PFSK-1 (cell line): ENCODE measurements around the gene RNF224.

Source experiments
- FOXP2 ChIP-seq: optimal IDR thresholded peaks from 2 replicates; pipeline ENCODE3; 2011; ENCODE audit warnings: borderline replicate concordance, control low read depth, inconsistent platforms; ENCODE audit not compliant: insufficient read depth; ENCODE audit errors: extremely low read length, extremely low read depth
- POLR2AphosphoS5 ChIP-seq: IDR thresholded peaks from 2 replicates; pipeline ENCODE4 v1.6.1; 2012; ENCODE audit warnings: low read depth, mild to moderate bottlenecking, control low read depth, low read length, moderate library complexity
- SIN3A ChIP-seq: IDR thresholded peaks from 2 replicates; pipeline ENCODE4 v1.6.1; 2012; ENCODE audit warnings: mild to moderate bottlenecking, low read length, moderate library complexity, borderline replicate concordance; ENCODE audit not compliant: insufficient read depth
- TAF1 ChIP-seq: IDR thresholded peaks from 2 replicates; pipeline ENCODE4 v1.6.1; 2012; ENCODE audit warnings: low read length, control low read depth, borderline replicate concordance; ENCODE audit not compliant: insufficient read depth
- TF ChIP-seq, protein P1 (sequence below), 2 experiments: IDR thresholded peaks; 2 replicates each; pipeline versions ENCODE4 v1.6.1 to v1.8.0; 2011 to 2012; ENCODE audit warnings: low read depth in 2 of 2, low read length in 2 of 2, control low read depth in 1 of 2, inconsistent platforms in 1 of 2, mild to moderate bottlenecking in 1 of 2, moderate library complexity in 1 of 2; ENCODE audit not compliant: insufficient read depth in 1 of 2

RNF224 gene

DNA sequence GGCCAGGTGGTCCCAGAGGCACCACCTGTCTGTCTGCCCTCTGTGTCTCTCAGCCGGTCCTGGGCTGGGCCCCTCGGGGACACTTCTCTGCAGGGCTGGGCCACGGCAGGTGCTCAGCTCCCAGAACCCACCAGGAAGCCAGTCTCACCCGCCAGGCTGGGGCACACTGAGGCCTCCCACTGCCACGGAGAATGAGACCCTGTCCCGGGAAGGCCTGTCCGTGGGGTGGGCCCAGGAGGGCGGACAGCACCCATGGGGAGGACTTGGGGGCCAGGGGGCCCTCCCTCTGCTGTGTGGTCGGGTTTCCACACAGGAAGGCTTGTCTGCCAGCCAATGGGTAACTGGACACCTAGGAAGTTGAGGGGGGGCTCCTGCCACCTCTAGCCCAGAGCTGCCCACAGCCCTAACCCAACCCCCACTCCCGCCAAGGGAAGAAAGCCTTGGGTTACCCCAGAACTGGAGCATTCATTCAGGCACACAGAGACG lies 9.7 kb downstream of the RNF224 start:
- TF ChIP-seq TAF1 (no peak), SIN3A (no peak), POLR2AphosphoS5 (no peak), FOXP2 (no peak)
- TF ChIP-seq, protein P1, sequence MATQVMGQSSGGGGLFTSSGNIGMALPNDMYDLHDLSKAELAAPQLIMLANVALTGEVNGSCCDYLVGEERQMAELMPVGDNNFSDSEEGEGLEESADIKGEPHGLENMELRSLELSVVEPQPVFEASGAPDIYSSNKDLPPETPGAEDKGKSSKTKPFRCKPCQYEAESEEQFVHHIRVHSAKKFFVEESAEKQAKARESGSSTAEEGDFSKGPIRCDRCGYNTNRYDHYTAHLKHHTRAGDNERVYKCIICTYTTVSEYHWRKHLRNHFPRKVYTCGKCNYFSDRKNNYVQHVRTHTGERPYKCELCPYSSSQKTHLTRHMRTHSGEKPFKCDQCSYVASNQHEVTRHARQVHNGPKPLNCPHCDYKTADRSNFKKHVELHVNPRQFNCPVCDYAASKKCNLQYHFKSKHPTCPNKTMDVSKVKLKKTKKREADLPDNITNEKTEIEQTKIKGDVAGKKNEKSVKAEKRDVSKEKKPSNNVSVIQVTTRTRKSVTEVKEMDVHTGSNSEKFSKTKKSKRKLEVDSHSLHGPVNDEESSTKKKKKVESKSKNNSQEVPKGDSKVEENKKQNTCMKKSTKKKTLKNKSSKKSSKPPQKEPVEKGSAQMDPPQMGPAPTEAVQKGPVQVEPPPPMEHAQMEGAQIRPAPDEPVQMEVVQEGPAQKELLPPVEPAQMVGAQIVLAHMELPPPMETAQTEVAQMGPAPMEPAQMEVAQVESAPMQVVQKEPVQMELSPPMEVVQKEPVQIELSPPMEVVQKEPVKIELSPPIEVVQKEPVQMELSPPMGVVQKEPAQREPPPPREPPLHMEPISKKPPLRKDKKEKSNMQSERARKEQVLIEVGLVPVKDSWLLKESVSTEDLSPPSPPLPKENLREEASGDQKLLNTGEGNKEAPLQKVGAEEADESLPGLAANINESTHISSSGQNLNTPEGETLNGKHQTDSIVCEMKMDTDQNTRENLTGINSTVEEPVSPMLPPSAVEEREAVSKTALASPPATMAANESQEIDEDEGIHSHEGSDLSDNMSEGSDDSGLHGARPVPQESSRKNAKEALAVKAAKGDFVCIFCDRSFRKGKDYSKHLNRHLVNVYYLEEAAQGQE (IDR thresholded peaks at IDR 0.05; ENCODE audit: insufficient read depth in 1 of 2, low read depth in 2 of 2, low read length in 2 of 2), result no peak

DNA sequence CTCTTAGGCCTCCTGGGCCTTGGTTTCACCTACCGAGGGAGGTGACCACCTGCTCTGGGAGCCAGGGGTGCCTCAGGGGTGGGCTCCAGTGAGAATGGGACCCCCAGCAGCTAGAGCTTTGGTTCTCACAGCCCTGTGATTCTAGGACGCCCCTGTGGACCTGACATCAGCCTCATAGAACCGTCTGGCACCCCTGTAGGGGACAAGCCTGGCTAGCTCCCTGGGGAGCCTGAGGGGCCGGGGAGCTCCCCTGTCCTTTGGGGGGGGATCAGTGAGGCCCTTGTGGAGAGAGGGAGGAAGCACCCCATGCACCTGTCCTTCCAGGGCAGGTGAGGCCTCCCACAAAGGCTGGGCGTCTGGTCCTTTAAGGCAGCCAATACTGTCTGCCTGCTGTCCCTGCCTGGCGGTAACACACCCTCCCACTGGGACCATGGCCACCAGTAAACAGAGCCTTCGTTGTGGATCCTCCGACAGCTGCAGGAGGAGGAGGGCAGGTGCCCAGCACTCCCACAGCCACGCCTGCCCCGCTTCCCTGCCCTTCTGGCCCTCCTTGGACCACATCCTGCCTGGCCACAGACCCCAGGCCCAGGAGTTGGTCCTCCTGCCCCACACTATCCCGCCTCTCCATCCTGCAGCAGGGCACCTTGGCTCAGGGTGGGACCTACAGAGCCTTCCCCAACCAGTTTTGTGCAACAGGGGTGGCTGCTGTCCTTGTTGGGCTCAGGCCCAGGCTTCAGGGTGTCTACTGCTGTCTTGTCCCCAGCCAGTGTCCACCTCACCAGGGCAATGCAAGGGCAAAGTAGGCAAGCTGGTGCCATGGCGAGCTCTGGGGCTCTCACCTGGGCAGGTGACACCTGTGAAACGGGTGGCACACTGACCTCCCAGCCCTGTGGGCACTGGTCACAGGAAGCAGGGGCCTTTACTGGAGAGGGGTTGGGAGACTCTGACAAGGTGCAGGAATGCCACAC lies 10.7 kb downstream of the RNF224 start:
- no peak for TF ChIP-seq SIN3A
- TF ChIP-seq TAF1, result no peak
- no peak for TF ChIP-seq POLR2AphosphoS5
- no peak for TF ChIP-seq FOXP2
- TF ChIP-seq, protein P1 (IDR thresholded peaks at IDR 0.05; ENCODE audit: insufficient read depth in 1 of 2, low read depth in 2 of 2, low read length in 2 of 2), result no peak

DNA sequence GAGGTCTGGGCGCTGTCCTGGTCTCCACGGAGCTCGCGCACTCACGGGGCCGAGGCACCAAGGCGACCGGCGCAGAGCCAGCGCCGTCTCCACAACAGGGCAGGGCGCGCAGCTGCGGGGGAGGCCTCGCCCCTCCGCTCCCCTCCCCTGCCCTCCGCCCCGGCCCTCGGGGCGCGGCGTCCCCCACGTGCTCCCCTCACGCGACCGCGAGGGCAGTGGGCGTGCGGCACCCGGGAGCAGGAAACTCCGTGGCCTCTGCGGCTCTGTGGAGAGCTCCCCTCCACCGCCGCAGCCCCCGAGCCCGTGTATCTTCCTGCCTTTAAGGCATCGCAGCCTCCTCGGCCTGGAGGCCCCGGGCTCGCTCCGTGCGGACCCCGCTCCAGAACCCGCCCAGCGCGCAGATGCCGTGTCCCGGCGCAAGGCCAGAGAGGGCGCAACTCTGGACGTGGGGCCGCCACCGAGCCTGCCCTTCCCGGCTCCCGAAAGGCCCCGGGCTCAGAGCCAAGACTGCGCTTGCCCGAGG lies 13.1 kb downstream of the RNF224 start:
- TF ChIP-seq TAF1 (0 out of 2 replicates have a peak, but pooled peaks have one; percentile 31), POLR2AphosphoS5 (no peak; the same call in 1 of the 2 replicates)

DNA sequence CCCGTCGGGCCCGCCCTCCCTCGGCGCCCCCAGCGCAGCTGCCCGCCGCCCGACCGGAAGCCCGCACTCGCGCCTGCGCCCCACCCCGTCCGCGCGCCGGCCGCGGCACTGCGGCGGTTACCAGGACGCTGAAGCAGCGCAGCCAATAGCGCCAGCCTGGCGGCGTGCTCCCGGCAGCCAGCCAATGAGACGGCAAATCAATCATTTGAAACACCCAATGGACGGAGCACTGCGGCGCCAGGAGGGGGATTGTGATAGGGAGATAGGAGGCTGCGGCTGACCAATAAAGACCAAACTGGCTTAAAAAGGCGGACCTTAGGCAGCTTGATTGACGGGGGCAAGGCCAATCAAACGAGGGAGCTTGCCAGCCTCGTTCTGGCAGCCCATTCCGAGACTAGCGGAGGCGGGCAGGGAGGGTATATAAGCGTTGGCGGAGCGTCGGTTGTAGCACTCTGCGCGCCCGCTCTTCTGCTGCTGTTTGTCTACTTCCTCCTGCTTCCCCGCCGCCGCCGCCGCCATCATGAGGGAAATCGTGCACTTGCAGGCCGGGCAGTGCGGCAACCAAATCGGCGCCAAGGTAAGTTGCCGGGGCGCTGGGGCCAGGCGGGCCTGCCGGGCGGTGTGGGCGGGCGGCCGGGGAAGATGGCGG lies 13.7 kb downstream of the RNF224 start, which contains the start of gene TUBB4B:
TSS of gene TUBB4B (plus strand) at position 447 of the 649 bp plus-strand sequence. CDS start at position 521, 74 bp downstream.
- TF ChIP-seq, protein P1 (IDR thresholded peaks at IDR 0.05; ENCODE audit: insufficient read depth in 1 of 2, low read depth in 2 of 2, low read length in 2 of 2), result peak in 1 of 2 experiments; percentile 52; a peak in 1 of 4 replicates
- no peak for TF ChIP-seq FOXP2
- peak; percentile 95 for TF ChIP-seq TAF1
- TF ChIP-seq POLR2AphosphoS5, result peak; percentile 98
- no peak for TF ChIP-seq SIN3A

DNA sequence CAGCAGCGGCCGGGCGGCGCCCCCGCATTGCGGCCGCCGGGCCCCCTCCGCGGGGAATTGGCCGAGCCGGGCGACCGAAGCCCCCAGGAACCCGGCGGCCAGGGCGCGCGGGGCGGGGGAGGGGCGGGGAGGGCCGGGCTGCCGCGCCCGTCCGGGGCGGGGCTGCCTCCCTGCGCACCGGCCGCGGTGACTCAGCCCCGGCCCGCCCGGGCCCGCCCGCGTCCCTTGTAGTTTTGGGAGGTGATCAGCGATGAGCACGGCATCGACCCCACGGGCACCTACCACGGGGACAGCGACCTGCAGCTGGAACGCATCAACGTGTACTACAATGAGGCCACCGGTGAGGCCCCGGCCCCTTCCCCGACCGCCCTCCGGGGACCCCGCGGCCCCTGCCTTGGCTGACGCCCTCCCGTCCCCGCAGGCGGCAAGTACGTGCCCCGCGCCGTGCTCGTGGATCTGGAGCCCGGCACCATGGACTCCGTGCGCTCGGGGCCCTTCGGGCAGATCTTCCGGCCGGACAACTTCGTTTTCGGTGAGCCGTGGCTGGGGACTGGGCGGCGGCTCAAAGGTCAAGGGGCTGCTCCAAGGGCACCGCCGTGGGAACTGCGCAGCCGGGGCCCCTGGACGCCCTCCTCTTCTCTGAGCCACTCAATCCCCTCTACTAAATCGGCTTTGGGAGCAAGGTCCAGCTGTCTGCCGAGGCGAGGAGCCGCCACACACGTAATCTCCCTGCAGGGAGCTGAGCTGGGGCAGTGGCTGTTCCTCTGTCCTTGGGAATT lies 14.4 kb downstream of the RNF224 start:
- TF ChIP-seq POLR2AphosphoS5, result no peak
- no peak for TF ChIP-seq TAF1
- TF ChIP-seq, protein P1 (IDR thresholded peaks at IDR 0.05; ENCODE audit: insufficient read depth in 1 of 2, low read depth in 2 of 2, low read length in 2 of 2), result no peak
- no peak for TF ChIP-seq FOXP2
- TF ChIP-seq SIN3A, result no peak
